Brain microvascular endothelial cell (primary cell): Measurements from ENCODE around the gene ELOVL6.
"Not testable (repeated sequence)": the region's sequence is repeated elsewhere in the genome, so short reads cannot be mapped to it uniquely, and the experiment has no call there.

ENCODE experiments used
- DNase-seq: peaks from one replicate; pipeline ENCODE4 v3.0.0-alpha.2; 2020
- H3K27ac ChIP-seq: fragments of 250-450 bp; sonication (Bioruptor Pico); 2 replicates; pipeline ENCODE4 v1.5.1; 2020; ENCODE audit warnings: mild to moderate bottlenecking, moderate library complexity
- H3K27me3 ChIP-seq: fragments of 250-450 bp; sonication (Bioruptor Pico); replicated peaks from 2 replicates; pipeline ENCODE4 v1.5.1; 2020; ENCODE audit warnings: mild to moderate bottlenecking
- H3K36me3 ChIP-seq: fragments of 250-450 bp; sonication (Bioruptor Pico); replicated peaks from 2 replicates; pipeline ENCODE4 v1.5.1; 2020; ENCODE audit warnings: mild to moderate bottlenecking
- H3K4me3 ChIP-seq: 2 replicates; pipeline ENCODE4 v1.5.1; 2011; ENCODE audit warnings: low read depth, mild to moderate bottlenecking, control low read depth, low read length, moderate library complexity
- in situ Hi-C: cut with HindIII; loops from 2 replicates; pipeline ENCODE4 v1.10.0; 2017; ENCODE audit warnings: low sequenced_read_pairs, low pct_ligation_motif_present
- TF ChIP-seq, protein P1 (sequence below): IDR thresholded peaks from 2 replicates; pipeline ENCODE4 v1.5.1; 2011; ENCODE audit warnings: low read depth, mild to moderate bottlenecking, moderate library complexity, low read length, control low read depth, inconsistent platforms; ENCODE audit errors: missing control alignments

ELOVL6 gene

DNA sequence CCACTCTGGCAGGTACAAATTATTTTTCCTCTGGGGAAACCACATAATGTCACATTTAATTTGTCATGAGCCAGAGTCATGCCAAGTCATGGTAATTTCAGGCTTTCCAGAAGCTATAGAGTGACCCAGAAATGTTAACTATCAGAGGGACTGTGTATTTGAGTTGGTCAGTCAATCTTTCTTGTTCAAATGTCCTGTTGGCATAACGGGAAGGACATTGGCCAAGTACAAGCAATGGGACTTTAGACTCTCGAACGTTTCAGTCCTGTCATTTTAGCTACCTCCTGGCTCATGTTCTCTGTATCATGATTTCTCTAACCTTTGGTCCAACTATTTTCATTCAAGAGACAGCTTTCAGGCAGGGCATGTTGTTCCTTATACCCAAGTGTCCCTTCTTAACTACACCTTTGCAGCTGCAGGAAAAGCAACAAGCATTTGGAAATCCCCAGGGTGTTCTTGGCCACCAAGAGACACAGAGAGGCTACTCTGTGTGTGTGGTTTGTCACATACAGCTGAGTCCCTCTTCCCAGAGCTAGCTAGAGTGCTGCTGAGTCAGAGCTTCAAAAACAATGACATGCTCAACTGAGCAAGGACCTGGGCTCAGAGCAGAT lies 143.2 kb downstream of the ELOVL6 start:
- in situ Hi-C loops, result no loop called here
- DNase-seq, result peak; percentile 29
- H3K27ac ChIP-seq, result no peak overlapping the region
- H3K27me3 ChIP-seq, result no peaks in the 10 kb centered on the region
- no peak overlapping the region for H3K4me3 ChIP-seq
- TF ChIP-seq, protein P1, sequence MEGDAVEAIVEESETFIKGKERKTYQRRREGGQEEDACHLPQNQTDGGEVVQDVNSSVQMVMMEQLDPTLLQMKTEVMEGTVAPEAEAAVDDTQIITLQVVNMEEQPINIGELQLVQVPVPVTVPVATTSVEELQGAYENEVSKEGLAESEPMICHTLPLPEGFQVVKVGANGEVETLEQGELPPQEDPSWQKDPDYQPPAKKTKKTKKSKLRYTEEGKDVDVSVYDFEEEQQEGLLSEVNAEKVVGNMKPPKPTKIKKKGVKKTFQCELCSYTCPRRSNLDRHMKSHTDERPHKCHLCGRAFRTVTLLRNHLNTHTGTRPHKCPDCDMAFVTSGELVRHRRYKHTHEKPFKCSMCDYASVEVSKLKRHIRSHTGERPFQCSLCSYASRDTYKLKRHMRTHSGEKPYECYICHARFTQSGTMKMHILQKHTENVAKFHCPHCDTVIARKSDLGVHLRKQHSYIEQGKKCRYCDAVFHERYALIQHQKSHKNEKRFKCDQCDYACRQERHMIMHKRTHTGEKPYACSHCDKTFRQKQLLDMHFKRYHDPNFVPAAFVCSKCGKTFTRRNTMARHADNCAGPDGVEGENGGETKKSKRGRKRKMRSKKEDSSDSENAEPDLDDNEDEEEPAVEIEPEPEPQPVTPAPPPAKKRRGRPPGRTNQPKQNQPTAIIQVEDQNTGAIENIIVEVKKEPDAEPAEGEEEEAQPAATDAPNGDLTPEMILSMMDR, result no peak
- H3K36me3 ChIP-seq, result peaks cover 3% of the 10 kb centered on the region

DNA sequence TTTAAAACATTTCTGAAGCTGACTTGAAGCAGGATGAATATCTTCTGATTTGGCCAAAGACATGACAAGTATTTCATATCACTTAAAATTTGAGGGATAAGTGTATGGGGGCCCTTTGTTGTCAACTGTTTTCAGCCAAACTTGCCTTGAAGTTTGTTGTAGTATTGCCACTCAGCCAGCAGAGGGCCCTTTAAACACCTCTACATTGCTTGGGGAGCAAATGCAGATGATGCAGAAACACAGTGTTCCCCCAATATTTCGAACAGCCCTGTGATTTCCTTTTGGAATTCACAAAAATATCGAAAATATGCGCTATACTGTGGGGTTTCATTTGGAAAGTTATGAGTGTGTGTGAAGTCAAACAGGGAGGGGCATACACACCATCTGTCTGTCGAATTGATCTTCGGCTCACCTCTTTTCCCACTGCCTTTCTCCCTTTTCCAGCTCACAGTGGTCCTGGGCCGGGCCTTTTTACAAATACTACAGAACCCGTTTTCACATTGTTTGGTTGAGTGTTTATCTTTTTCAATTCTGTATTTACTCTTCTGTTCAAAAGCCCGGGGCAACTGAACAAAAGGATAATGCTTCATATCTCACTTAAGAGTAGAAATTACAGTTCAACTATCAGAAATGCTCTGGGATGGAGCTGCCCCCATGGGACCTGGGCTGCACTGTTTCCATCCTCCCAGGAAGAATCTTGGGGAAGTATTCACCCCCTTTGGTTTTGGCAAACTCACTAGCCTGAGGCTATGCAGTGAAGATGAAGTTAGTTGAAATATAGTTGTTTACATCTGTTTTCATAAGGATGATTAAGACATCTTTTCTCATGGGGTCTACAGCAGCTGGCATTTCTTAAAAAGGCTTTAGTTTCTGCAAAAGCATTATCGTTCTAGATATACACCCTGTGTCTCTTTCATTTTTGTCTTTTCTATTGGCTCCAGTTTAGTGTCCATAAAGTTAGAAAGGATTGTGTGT lies 148.2 kb downstream of the ELOVL6 start:
- TF ChIP-seq, protein P1, result peak; percentile 86
- Histone ChIP-seq H3K27ac (no peak overlapping the region), H3K4me3 (no peak overlapping the region), H3K27me3 (no peaks in the 10 kb centered on the region), H3K36me3 (peaks cover 3% of the 10 kb centered on the region)
- in situ Hi-C loops, result no loop called here
- DNase-seq, result peak; percentile 39

DNA sequence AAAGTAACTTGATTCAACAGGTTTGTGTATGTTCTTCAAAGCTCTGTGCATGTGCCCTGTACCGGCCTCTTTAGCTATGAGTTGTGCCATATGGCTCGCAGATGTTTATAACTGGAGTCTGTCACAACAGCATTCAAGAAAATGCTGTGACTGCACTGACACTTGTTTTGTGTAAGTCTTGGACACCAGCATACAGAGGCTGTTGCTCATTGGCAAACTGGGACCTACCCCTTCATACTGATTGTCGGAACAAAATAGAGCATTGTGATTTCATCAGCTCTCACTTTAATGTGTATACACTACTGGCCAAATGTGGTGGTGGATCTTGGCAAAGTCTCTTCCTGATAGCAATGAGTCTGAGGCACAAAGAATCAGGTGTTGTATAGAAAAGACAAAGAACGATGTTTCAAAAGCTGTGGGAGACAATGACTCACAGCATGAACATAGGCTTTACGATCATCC lies 151.8 kb downstream of the ELOVL6 start:
- in situ Hi-C loops, result no loop called here
- Histone ChIP-seq H3K4me3 (no peak overlapping the region), H3K36me3 (peaks cover 3% of the 10 kb centered on the region), H3K27me3 (no peaks in the 10 kb centered on the region), H3K27ac (no peak overlapping the region)
- TF ChIP-seq, protein P1, result no peak
- no peak for DNase-seq

DNA sequence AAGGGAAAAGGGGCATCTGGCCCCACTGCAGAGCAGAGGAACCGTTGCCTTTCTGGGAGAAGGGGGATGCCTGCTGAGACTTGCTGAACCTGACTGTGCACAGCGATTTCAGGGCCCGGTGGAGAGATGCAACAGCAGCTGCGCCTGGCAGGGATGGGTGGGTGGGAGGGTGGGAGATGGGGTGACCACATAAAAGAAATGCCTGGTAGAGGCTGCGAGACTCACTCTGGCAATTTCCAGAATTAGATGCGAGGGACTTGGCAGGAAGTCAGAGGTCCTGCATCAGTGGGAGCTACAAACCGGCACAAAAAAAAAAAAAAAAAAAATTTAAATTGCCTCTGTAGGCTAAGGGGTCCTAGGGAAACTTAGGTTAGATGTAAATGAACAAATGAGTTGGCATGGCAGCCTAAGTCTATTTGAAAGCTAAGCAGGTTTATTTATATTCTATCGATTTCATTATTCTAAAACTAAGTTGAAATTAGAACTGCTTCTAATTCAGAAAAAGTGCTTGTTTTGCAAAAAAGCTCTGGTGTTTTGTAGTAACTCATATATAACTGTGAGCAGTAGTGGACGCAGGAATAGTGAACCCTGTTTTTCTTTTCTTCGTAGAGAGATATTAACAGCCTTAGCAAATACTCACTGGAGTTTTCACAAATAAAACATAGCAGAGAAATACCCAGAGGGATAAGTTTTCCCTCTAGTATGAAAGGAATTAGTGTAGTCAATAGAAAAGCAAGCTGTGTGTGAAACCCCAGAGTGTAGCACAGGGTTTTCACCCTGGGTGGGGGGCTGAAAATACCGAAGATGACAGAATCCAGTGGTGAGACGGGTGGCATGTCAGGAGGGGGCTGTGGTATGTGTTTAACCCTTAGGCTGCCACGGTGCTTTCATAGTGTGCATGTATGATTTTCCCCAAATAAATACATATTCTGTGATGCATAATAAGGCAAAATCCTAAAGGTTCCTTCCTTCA lies 155.6 kb downstream of the ELOVL6 start:
- no peak overlapping the region for H3K4me3 ChIP-seq
- H3K36me3 ChIP-seq, result no peaks in the 10 kb centered on the region
- TF ChIP-seq, protein P1, result no peak
- no peaks in the 10 kb centered on the region for H3K27me3 ChIP-seq
- H3K27ac ChIP-seq, result no peak overlapping the region
- in situ Hi-C loops, result no loop called here
- DNase-seq, result no peak

DNA sequence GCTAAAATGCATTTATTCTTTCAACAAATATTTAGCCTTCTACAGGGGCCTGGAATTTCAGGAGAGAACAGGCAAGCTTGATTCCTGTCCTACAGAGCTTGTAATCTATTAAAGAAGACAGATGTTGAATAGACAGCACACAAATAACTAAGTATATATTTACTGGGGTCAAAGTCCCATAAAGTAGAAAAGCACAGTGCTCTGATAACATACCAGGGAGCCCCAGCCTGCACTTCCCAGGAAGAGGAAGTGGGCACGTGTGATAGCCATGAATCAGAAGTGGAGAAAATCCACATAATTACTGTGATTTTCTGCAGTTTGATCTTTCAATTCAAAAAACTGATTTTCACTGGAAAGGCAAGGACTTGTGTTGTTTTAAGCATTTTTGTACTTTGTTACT lies 156.7 kb downstream of the ELOVL6 start:
- Histone ChIP-seq H3K27me3 (no peaks in the 10 kb centered on the region), H3K36me3 (no peaks in the 10 kb centered on the region), H3K27ac (no peak overlapping the region), H3K4me3 (no peak overlapping the region)
- in situ Hi-C loops, result no loop called here
- TF ChIP-seq, protein P1, result no peak
- DNase-seq, result no peak

DNA sequence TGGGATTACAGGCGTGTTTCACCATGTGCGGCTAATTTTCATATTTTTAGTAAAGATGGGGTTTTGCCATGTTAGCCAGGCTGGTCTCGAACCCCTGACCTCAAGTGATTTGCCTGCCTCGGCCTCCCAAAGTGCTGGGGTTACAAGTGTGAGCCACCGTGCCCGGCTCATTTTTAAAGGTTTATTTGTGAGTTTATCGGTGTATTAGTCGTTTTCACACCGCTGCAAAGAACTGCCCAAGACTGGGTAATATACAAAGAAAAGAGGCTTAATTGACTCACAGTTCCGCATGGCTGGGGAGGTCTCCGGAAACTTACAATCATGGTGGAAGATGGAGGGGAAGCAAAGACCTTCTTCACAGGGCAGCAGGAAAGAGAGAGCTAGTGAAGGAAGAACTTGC lies 159.3 kb downstream of the ELOVL6 start:
- in situ Hi-C loops, H3K27me3 ChIP-seq, H3K27ac ChIP-seq, H3K4me3 ChIP-seq, H3K36me3 ChIP-seq, DNase-seq: not testable (repeated sequence)
